NCI-H2227 treated with DMSO at 0.1 percent for 48 hours (cell line): ENCODE data around the gene CCPG1.

Experiments
- DNase-seq: peaks from one replicate; lab custom pipeline; 2025; lab: John Stamatoyannopoulos, UW

CCPG1 gene

DNA sequence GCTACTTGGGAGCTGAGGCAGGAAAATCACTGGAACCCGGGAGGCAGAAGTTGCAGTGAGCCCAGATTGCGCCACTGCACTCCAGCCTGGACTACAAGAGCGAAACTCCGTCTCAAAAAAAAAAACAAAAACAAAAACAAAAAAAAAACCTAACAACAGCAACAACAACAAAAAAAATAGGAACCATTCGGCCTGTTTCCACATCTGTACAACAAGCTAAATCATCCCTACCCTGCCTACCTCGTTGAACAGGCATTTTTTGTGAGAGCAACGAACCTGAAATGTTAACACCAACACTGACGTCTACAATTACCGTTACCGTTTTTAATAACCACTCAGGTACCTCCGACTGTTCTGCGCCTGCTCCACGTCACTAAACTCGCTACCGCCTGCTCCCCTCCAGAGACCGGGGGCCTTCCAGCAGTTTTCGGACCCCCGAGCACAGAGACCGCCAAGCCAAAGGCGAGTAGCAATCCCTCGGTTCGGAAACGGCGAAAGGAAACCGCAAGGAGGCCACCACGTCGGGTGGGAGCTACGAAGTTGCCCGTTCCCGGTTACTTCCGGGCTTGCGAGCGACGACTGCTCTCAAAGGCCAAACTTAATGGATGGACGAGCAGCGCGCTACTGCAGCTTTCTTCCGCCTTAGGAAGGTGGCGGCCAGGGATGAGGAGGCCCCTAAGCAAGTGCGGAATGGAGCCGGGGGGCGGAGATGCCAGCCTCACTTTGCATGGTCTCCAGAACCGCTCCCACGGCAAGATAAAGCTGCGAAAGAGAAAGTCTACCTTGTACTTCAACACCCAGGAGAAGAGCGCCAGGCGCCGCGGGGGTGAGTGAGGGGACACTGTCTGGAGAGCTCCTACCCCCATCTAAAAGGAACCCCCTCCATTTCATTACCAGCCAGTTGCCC lies 89.3 kb downstream of the CCPG1 start, which contains the start of the genes PIGB and PIGBOS1:
TSS of gene PIGB (plus strand) at position 635 of the 907 bp plus-strand sequence. CDS start at position 664, 29 bp downstream.
TSS of gene PIGBOS1 (minus strand) at position 536 of the 907 bp plus-strand sequence. CDS start 1,331 bp downstream, outside the sequence.
- peak; percentile 79 for DNase-seq
